Muscle of leg (tissue), 11 donors: ENCODE data around the gene XAF1. TPM values are rescaled to one million over a fixed set of nuclear protein-coding genes. Genes with fewer than 3 reads are reported as not detected.
"Not testable (repeated sequence)": the region's sequence is repeated elsewhere in the genome, so short reads cannot be mapped to it uniquely, and the experiment has no call there.

ENCODE experiments used
- DNase-seq: peaks from one replicate; pipeline ENCODE4 v3.0.0; 2013
- H3K27ac ChIP-seq: one replicate; pipeline ENCODE4 v1.5.1; 2013; ENCODE audit warnings: mild to moderate bottlenecking, low read length, control low read depth
- H3K27me3 ChIP-seq: one replicate; pipeline ENCODE4 v1.6.1; 2013; ENCODE audit warnings: low read length; ENCODE audit not compliant: control insufficient read depth, insufficient read depth
- H3K36me3 ChIP-seq: one replicate; pipeline ENCODE4 v1.6.1; 2013; ENCODE audit warnings: low read length; ENCODE audit not compliant: control insufficient read depth, insufficient read depth
- H3K4me1 ChIP-seq: one replicate; pipeline ENCODE4 v1.6.1; 2013; ENCODE audit warnings: low read length; ENCODE audit not compliant: control insufficient read depth, insufficient read depth
- H3K4me3 ChIP-seq: one replicate; pipeline ENCODE4 v1.5.1; 2013; ENCODE audit warnings: low read length, control low read depth
- H3K9me3 ChIP-seq: replicated peaks from 2 replicates; pipeline ENCODE4 v1.6.1; 2013; ENCODE audit warnings: low read depth, low read length; ENCODE audit not compliant: control insufficient read depth
- WGBS: methylation state at CpG from one replicate; pipeline ENCODE4 v1.1.5; 2013; ENCODE audit warnings: missing lambda C conversion rate; ENCODE audit not compliant: insufficient coverage; 5-methylcytosine and 5-hydroxymethylcytosine counted together
- polyA plus RNA-seq, 8 donors: library from polyadenylated mRNA; unstranded; fragments of 120-200 nt; gene quantifications; one replicate each; pipeline versions ENCODE4 v1.2.1 to v1.2.3, GENCODE V29; 2013; ENCODE audit warnings: inconsistent platforms in 1 of 8, low replicate concordance in 1 of 8; ENCODE audit not compliant: insufficient read length in 8 of 8, insufficient read depth in 1 of 8
- total RNA-seq: library from RNA; stranded (reverse); fragments of 120-200 nt; gene quantifications from one replicate; pipeline ENCODE4 v1.2.4, GENCODE V29; 2013

Gene XAF1
- total and polyA plus RNA-seq, 9 donors = 4.5 to 15.9 (median 8.2) TPM

DNA sequence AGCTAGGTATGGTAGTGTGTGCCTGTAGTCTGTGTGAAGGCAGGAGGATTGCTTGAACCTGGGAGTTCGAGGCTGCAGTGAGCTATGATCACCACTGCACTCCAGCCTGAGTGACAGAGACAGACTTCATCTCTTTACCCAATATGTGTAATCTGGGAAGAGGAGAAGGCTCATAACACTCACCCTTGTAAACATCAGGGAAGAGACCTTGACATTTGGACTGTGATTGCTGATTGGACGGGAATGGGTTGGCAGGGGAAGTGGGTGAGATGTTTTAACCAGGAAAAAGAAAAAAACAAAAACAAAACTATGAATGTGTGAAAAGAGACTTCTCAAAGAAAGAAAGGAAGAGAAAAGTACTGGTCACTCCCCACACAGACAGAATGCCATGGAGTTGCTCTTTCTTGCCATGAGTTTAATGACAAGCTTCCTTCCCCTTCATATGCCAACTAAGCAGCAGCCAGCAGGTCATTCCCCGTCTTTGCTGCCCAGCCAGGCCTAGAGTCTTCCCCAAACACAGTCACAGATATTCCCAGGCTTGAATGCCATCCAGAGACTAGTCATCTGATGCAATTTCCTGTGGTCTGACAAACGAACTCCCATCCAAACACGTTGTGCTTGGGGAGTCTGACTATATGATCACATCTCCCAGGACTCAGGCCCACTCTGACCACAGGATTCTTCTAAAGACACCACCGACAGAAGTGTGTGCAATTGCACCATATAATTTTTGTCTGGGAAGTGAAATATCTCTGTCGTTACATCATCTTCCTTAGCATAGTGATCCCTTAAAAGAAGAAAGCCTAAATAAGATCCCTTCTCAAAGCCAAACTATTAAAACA, 3.6 kb upstream of the XAF1 start:
- Histone ChIP-seq H3K27me3 (no peaks in the 10 kb centered on the region), H3K9me3 (no peaks in the 10 kb centered on the region), H3K4me1 (peaks cover 32% of the 10 kb centered on the region), H3K27ac (peak overlapping the region; percentile 79), H3K36me3 (no peaks in the 10 kb centered on the region), H3K4me3 (no peak overlapping the region)
- WGBS = 7% methylated on average over 3 of the region's 7 CpGs
- peak; percentile 64 for DNase-seq

DNA sequence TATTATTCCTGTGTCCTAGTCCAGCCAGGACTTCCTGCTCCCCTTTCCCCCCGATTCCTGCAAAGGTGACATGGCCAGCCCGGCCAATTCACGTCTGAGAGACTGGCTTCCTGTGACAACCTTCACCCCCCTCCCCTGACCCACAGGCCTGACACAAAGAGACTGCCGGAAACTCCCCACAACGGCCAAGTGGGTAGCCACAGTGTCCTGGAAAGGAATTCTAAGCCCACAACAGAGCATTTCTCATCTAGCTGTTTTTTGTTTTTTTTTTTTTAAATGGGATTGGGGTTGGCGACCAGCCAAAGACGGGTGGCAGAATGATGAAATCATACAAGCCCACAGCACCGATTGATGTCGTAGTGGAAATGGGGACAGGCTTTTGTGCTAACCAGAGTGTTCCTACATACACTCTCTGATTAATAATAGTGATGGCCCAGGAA, 2.8 kb upstream of the XAF1 start:
- Histone ChIP-seq H3K9me3 (no peaks in the 10 kb centered on the region), H3K4me3 (no peak overlapping the region)
- 34% methylated on average over 4 of the region's 9 CpGs for WGBS

DNA sequence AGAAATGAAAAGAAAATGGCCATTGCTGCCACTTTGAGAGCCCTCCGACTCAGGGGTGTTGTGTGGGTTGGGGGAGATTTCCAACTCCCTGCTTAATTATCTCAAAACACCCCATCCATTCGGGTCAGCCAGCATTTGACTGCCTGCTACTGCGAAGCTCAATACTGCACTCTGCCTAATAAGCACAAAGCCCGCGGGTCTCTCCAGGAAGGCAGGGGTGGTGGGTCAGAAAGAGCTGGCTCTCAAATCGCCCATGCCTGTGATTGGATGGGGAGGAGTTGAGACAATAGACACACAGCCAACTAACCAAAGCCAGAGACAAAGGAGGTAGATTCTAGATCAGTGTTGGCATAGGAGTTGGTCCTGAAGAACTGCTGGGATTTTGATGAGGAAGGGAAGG, 2.3 kb upstream of the XAF1 start:
- no peaks in the 10 kb centered on the region for H3K9me3 ChIP-seq
- H3K4me3 ChIP-seq = no peak overlapping the region
- no CpG with 5 or more reads among the region's 6 CpGs for WGBS
- H3K27me3 ChIP-seq = no peaks in the 10 kb centered on the region
- DNase-seq = peak; percentile 14
- peaks cover 9% of the 10 kb centered on the region for H3K36me3 ChIP-seq
- peaks cover 36% of the 10 kb centered on the region for H3K4me1 ChIP-seq
- peak overlapping the region; percentile 79 for H3K27ac ChIP-seq

More for the DNA sequence above, 2.8 kb upstream of the XAF1 start:
- Histone ChIP-seq H3K36me3 (peaks cover 5% of the 10 kb centered on the region), H3K4me1 (peaks cover 33% of the 10 kb centered on the region), H3K27me3 (no peaks in the 10 kb centered on the region), H3K27ac (peak overlapping the region; percentile 79)
- DNase-seq = peak; percentile 64

DNA sequence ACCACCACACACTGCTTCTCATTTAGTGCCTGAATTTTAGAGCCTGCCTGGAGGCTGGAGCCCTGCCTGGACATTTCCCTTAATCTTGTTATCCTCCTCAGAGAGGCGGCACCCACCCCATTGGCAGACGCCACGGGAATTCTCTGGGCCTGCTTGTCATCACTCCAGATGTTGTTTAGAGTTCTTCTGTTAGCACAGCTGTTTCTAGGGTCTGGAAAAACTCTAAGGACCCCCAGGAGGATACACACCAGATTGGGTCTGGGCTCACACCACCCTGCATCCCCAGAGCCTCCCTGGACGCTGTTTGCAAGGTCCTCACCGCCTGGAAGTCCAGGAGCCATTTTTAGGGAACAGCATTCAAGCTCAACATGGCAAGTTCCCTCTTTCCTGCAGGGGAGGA, 565 bp upstream of the XAF1 start:
- peak; percentile 41 for DNase-seq
- H3K4me1 ChIP-seq = peaks cover 36% of the 10 kb centered on the region
- WGBS = 31% methylated on average over 2 of the region's 5 CpGs

DNA sequence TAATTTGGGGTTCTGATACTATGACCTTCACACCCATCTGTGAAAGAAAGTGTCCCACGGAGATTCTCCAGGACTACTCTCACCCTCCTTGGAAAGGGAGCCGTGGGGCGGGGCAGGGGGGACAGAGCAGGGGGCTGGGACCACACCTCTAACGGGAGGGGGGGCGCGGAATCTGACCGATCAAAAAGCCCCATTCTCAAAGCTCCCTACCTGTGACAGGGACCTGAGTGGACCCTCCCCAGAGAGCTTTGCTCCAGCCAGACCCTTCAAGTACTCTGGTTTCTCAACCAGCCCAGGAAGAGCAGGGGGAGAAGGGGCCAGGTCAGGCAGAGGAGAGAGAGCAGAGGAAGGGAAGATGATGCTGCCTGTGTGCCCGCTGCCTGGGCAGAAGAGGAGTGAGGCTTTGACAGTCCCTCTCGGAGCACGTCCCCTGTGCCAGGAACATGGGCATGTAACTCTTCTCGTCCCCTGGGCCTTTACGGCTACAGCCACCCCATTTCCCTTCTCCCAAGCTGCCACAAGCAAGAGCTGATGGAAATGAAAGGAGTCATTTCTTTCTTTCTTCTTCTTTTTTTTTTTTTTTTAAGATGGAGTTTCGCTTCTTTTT, 682 bp downstream of the XAF1 start:
- Histone ChIP-seq H3K27me3 (no peaks in the 10 kb centered on the region), H3K9me3 (no peaks in the 10 kb centered on the region), H3K4me3 (peak overlapping the region; percentile 69), H3K36me3 (peaks cover 28% of the 10 kb centered on the region), H3K4me1 (peaks cover 36% of the 10 kb centered on the region), H3K27ac (peak overlapping the region; percentile 95)
- no peak for DNase-seq
- WGBS = 71% methylated on average over 4 of the region's 13 CpGs

More for the DNA sequence above, 565 bp upstream of the XAF1 start:
- Histone ChIP-seq H3K9me3 (no peaks in the 10 kb centered on the region), H3K36me3 (peaks cover 22% of the 10 kb centered on the region), H3K4me3 (peak overlapping the region; percentile 69), H3K27ac (peak overlapping the region; percentile 95), H3K27me3 (no peaks in the 10 kb centered on the region)

DNA sequence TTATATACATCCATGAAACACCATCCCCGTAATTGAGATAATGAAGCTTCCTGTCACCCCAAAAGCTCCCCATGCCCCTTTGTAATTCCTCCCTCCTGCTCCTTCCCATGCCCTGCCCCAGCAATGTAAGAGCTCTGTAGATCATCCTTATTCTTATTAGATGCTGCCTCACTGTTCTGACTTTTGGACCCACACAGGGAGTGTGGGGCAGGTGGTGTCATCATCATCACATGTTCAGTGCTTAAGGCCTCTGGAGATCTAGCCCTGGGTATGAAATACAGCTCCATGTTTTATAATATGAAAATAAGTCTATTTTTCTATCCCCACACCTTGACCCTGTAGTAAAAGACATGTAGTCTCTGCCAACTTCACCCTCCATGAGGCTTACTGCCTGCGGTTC, 1.9 kb downstream of the XAF1 start:
- 100% methylated on average over 1 of the region's 2 CpGs for whole genome bisulfite sequencing
- no peaks in the 10 kb centered on the region for H3K9me3 ChIP-seq
- no peak for DNase-seq
- H3K27ac ChIP-seq = no peak overlapping the region
- peaks cover 35% of the 10 kb centered on the region for H3K36me3 ChIP-seq
- H3K4me1 ChIP-seq = peaks cover 28% of the 10 kb centered on the region
- H3K27me3 ChIP-seq = no peaks in the 10 kb centered on the region
- H3K4me3 ChIP-seq = no peak overlapping the region

DNA sequence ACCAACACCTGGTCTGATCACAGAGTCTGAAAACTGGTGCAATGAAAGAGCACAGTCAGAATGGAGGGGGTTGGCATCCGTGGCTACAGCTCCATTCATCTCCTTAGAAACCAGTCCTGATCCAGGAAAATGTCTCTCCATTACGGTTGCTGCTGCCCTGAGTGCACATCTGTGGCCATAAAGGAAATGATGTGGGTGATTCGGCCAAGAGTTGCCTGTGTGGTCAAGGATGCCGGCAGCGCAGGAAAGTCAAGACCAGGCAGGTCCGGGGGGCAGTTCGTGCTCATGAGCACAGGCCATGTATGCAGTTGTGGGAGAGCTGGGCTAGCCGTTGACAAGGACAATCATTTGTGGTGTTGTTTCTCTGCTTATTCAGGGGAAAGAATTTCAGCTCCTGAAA, 5.9 kb downstream of the XAF1 start:
- H3K9me3 ChIP-seq = peaks cover 5% of the 10 kb centered on the region
- H3K4me1 ChIP-seq = peaks cover 7% of the 10 kb centered on the region
- H3K36me3 ChIP-seq = peaks cover 54% of the 10 kb centered on the region
- H3K4me3 ChIP-seq = no peak overlapping the region
- H3K27me3 ChIP-seq = no peaks in the 10 kb centered on the region
- no peak overlapping the region for H3K27ac ChIP-seq
- WGBS = 70% methylated on average over 2 of the region's 8 CpGs
- DNase-seq = no peak

DNA sequence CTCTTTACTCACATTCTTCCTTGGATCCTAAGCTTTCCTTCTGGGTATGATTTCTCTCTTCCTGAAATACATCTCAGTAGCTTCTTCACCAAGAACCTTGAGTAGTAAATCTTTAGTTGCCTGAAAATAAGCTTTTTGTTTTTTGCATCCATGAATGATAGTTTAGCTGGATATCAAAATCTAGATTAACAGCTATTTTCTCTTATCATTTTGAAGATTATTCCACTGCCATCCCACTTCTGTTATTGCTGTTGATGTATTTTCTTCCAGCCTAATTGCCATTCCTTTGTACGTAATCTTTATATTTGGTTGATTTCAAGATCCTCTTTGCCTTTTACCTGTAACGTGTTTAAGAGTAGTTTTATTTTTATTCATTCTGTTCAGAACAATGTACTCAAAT, 12.6 kb downstream of the XAF1 start:
- Histone ChIP-seq H3K4me3 (no peak overlapping the region), H3K27me3 (no peaks in the 10 kb centered on the region), H3K4me1 (no peaks in the 10 kb centered on the region), H3K9me3 (peaks cover 36% of the 10 kb centered on the region), H3K27ac (no peak overlapping the region), H3K36me3 (peaks cover 55% of the 10 kb centered on the region)
- WGBS = no CpG with 5 or more reads among the region's 2 CpGs
- DNase-seq = no peak

DNA sequence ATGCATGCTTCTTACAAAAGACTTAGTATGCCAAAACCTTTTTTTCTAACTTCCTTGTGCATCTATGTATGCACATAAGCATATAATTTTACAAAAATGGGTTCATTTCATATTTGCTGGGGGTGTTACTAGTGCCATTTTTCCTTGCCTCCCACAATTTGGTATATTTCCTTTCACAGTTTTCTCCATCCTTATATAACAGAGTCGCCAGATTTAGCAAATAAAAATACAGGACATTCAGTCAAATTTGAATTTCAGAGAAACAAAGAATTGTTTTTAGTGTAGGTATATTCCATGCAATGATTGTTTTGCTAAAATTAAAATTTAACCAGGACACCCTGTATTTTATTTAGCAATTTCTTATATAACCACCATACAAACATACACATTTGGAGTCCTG, 16.2 kb downstream of the XAF1 start:
- Histone ChIP-seq H3K27me3 (peaks cover 20% of the 10 kb centered on the region), H3K4me3 (no peak overlapping the region), H3K4me1 (no peaks in the 10 kb centered on the region), H3K27ac (no peak overlapping the region), H3K9me3 (peaks cover 44% of the 10 kb centered on the region), H3K36me3 (peaks cover 37% of the 10 kb centered on the region)
- WGBS = no CpG with 5 or more reads among the region's 1 CpG
- no peak for DNase-seq

DNA sequence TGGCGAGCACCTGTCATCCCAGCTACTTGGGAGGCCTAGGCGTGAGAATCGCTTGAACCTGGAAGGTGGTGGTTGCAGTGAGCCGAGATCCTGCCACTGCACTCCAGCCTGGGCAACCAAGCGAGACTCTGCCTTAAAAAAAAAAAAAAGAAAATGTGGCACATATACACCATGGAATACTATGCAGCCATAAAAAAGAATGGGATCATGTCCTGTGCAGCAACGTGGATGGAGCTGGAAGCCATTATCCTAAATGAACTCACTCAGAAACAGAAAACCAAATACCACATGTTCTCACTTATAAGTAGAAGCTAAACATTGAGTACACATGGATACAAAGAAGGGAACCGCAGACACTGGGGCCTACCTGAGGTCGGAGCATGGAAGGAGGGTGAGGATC, 19.1 kb downstream of the XAF1 start:
- H3K9me3 ChIP-seq = peaks cover 39% of the 10 kb centered on the region
- not testable (repeated sequence) for H3K27ac ChIP-seq, DNase-seq, H3K4me1 ChIP-seq, H3K4me3 ChIP-seq
- H3K27me3 ChIP-seq = peaks cover 26% of the 10 kb centered on the region
- peaks cover 28% of the 10 kb centered on the region for H3K36me3 ChIP-seq
- 95% methylated on average over 3 of the region's 8 CpGs for WGBS
